HCT116 (cell line): ENCODE measurements around the gene PRKAG3. TPM values are rescaled to one million over a fixed set of nuclear protein-coding genes. Genes with fewer than 3 reads are reported as not detected.

ENCODE experiments used
- ATAC-seq: fragments of 200-7000 bp; cut with Tn5 transposase; 2 replicates; pipeline ENCODE4 v1.9.1; 2020; ENCODE audit warnings: mild to moderate bottlenecking, moderate library complexity
- BruUV-seq: library from RNA; stranded (reverse); fragments of 400-500 nt; replicated peaks from 2 replicates; lab custom pipeline; 2021; lab: Mats Ljungman, UMichigan
- CTCF ChIA-PET: fragments of 300-600 bp; sonication (Branson Sonifier 250); formaldehyde crosslinking; loops from one replicate; lab custom pipeline; 2021; ENCODE audit warnings: antibody characterized with exemption; lab: Charles Lee
- POLR2A ChIA-PET: fragments of 300-600, 350-600 bp; sonication (Branson Sonifier 250); formaldehyde crosslinking; loops from one replicate; lab custom pipeline; 2021; ENCODE audit warnings: antibody characterized with exemption; lab: Charles Lee
- RAD21 ChIA-PET, 2 experiments: fragments of 300-600 bp; sonication (Branson Sonifier 250); formaldehyde crosslinking; loops; one replicate each; lab custom pipeline; 2023; ENCODE audit warnings: low total read pairs in 2 of 2; ENCODE audit not compliant: uncharacterized antibody in 2 of 2, unreplicated experiment in 2 of 2, low non-redundant PET in 1 of 2; lab: Charles Lee
- DNase-seq: peaks from one replicate; pipeline ENCODE4 v3.0.0-alpha.2; 2010; ENCODE audit warnings: low read depth, low spot score
- H2AFZ ChIP-seq: fragments of 200-600 bp; shearing (Covaris generic), sonication (generic); 2 replicates; pipeline ENCODE4 v1.6.1; 2017; ENCODE audit warnings: low read depth, mixed run types, mixed read lengths, antibody characterized with exemption, low read length; ENCODE audit not compliant: poor library complexity, severe bottlenecking
- H3K27ac ChIP-seq: 2 replicates; pipeline ENCODE4 v1.5.1; 2012; ENCODE audit warnings: low read depth, low read length
- H3K27me3 ChIP-seq: fragments of 200-600 bp; sonication (generic); 2 replicates; pipeline ENCODE4 v1.6.1; 2016; ENCODE audit warnings: mixed run types, low read length, mixed read lengths; ENCODE audit not compliant: insufficient read depth
- H3K36me3 ChIP-seq, 2 experiments: fragments of 200-500 bp in 1 of 2; fragments of 200-600 bp in 1 of 2; sonication (Bioruptor generic) in 1 of 2; sonication (generic) in 1 of 2; 2 replicates each; pipeline versions ENCODE4 v1.5.1 to v1.6.1; 2014 to 2016; ENCODE audit warnings: low read length in 2 of 2, inconsistent platforms in 1 of 2, mixed read lengths in 1 of 2, mixed run types in 1 of 2; ENCODE audit not compliant: insufficient read depth in 2 of 2, control insufficient read depth in 1 of 2
- H3K4me1 ChIP-seq, 2 experiments: fragments of 200-600 bp in 1 of 2; sonication (generic) in 1 of 2; 2 replicates each; pipeline versions ENCODE4 v1.5.1 to v1.6.1; 2012 to 2017; ENCODE audit warnings: low read length in 2 of 2, inconsistent platforms in 1 of 2, mild to moderate bottlenecking in 1 of 2, mixed read lengths in 1 of 2, mixed run types in 1 of 2, moderate library complexity in 1 of 2; ENCODE audit not compliant: insufficient read depth in 2 of 2, control insufficient read depth in 1 of 2
- H3K4me2 ChIP-seq: fragments of 200-600 bp; sonication (generic); 2 replicates; pipeline ENCODE4 v1.6.1; 2017; ENCODE audit warnings: mixed run types, low read length, mixed read lengths
- H3K4me3 ChIP-seq, 2 experiments: fragments of 200-600 bp in 1 of 2; sonication (generic) in 1 of 2; replicated peaks in 1 of 2; 2 replicates each; pipeline ENCODE4 v1.5.1; 2011 to 2016; ENCODE audit warnings: low read length in 2 of 2, control low read depth in 1 of 2, low read depth in 1 of 2, mild to moderate bottlenecking in 1 of 2, mixed read lengths in 1 of 2, mixed run types in 1 of 2
- H3K79me2 ChIP-seq: fragments of 200-600 bp; sonication (generic); 2 replicates; pipeline ENCODE4 v1.6.1; 2017; ENCODE audit warnings: mild to moderate bottlenecking, mixed run types, low read length, moderate library complexity, mixed read lengths; ENCODE audit not compliant: insufficient read depth
- H3K9ac ChIP-seq: fragments of 200-600 bp; sonication (generic); 2 replicates; pipeline ENCODE4 v1.6.1; 2016; ENCODE audit warnings: low read length, mixed read lengths
- H3K9me2 ChIP-seq: fragments of 200-600 bp; sonication (generic), shearing (Covaris generic); 2 replicates; pipeline ENCODE4 v1.6.1; 2017; ENCODE audit warnings: mixed run types, mild to moderate bottlenecking, moderate library complexity; ENCODE audit not compliant: insufficient read depth
- H3K9me3 ChIP-seq, 2 experiments: fragments of 200-500 bp in 1 of 2; fragments of 200-600 bp in 1 of 2; sonication (Bioruptor generic) in 1 of 2; sonication (generic) in 1 of 2; 2 replicates each; pipeline ENCODE4 v1.6.1; 2014 to 2017; ENCODE audit warnings: low read length in 2 of 2, mixed read lengths in 2 of 2, inconsistent platforms in 1 of 2, low read depth in 1 of 2, mild to moderate bottlenecking in 1 of 2, mixed run types in 1 of 2, moderate library complexity in 1 of 2; ENCODE audit not compliant: control insufficient read depth in 1 of 2, insufficient read depth in 1 of 2
- H4K20me1 ChIP-seq: fragments of 200-600 bp; sonication (generic), shearing (Covaris generic); 2 replicates; pipeline ENCODE4 v1.6.1; 2017; ENCODE audit warnings: mixed run types, mild to moderate bottlenecking, moderate library complexity; ENCODE audit not compliant: insufficient read depth
- ATF3 ChIP-seq: IDR thresholded peaks from 2 replicates; pipeline ENCODE4 v1.6.1; 2012
- CEBPB ChIP-seq: IDR thresholded peaks from 2 replicates; pipeline ENCODE4 v1.6.1; 2012; ENCODE audit warnings: low read depth
- EGR1 ChIP-seq: IDR thresholded peaks from 2 replicates; pipeline ENCODE4 v1.6.1; 2012; ENCODE audit warnings: low read depth
- ELF1 ChIP-seq: IDR thresholded peaks from 2 replicates; pipeline ENCODE4 v1.6.1; 2012; ENCODE audit warnings: low read depth, borderline replicate concordance
- EZH2 ChIP-seq: fragments of 200-600 bp; sonication (generic); IDR thresholded peaks from 2 replicates; pipeline ENCODE4 v1.6.1; 2017; ENCODE audit warnings: antibody characterized with exemption, mixed run types
- EZH2phosphoT487 ChIP-seq: fragments of 200-600 bp; IDR thresholded peaks from 2 replicates; pipeline ENCODE4 v1.6.1; 2018; ENCODE audit warnings: antibody characterized with exemption, borderline replicate concordance
- JUND ChIP-seq: IDR thresholded peaks from 2 replicates; pipeline ENCODE4 v1.6.1; 2012
- MAX ChIP-seq: IDR thresholded peaks from 2 replicates; pipeline ENCODE4 v1.6.1; 2012
- POLR2A ChIP-seq: IDR thresholded peaks from 2 replicates; pipeline ENCODE4 v1.7.0; 2011; ENCODE audit warnings: borderline replicate concordance; ENCODE audit not compliant: insufficient read depth, insufficient read length; ENCODE audit errors: extremely low read depth
- REST ChIP-seq: IDR thresholded peaks from 2 replicates; pipeline ENCODE4 v1.6.1; 2012; ENCODE audit warnings: low read depth
- SP1 ChIP-seq: IDR thresholded peaks from 2 replicates; pipeline ENCODE4 v1.6.1; 2012; ENCODE audit warnings: low read depth
- SRF ChIP-seq: IDR thresholded peaks from 2 replicates; pipeline ENCODE4 v1.6.1; 2012; ENCODE audit warnings: low read depth
- TCF7L2 ChIP-seq: IDR thresholded peaks from 2 replicates; pipeline ENCODE4 v1.7.0; 2011; ENCODE audit warnings: borderline replicate concordance, inconsistent platforms; ENCODE audit not compliant: insufficient read depth, insufficient read length; ENCODE audit errors: extremely low read depth
- ZBTB33 ChIP-seq: IDR thresholded peaks from 2 replicates; pipeline ENCODE4 v1.6.1; 2011; ENCODE audit warnings: mild to moderate bottlenecking, low read length, moderate library complexity; ENCODE audit not compliant: insufficient replicate concordance; ENCODE audit errors: extremely low read depth
- ZFX ChIP-seq: fragments of 450-650 bp; IDR thresholded peaks from 2 replicates; pipeline ENCODE4 v1.6.1; 2017
- ZNF274 ChIP-seq: fragments of 200-500 bp; sonication (Bioruptor generic); IDR thresholded peaks from 2 replicates; pipeline ENCODE4 v1.6.1; 2014; ENCODE audit warnings: mild to moderate bottlenecking, low read depth, low read length, inconsistent platforms
- intact Hi-C: fragments of 100-400 bp; cut with micrococcal nuclease; formaldehyde crosslinking; loops from 2 replicates; pipeline ENCODE4 v1.10.0; 2022
- total RNA-seq: library from RNA; stranded (reverse); gene quantifications from one replicate; pipeline ENCODE4 v1.2.1, GENCODE V29; 2021; ENCODE audit not compliant: unreplicated experiment

Gene PRKAG3
- total RNA-seq, 1 experiment from 2014 or later, result not detected

GRCh38 chr2:218809515-218809914 lies 22.1 kb downstream of the PRKAG3 start:
- Histone ChIP-seq H3K4me3 (no peak overlapping the region), H4K20me1 (no peaks in the 10 kb centered on the region), H3K9me3 (no peaks in the 10 kb centered on the region), H3K79me2 (no peaks in the 10 kb centered on the region), H3K4me1 (no peaks in the 10 kb centered on the region), H3K27ac (no peak overlapping the region), H2AFZ (no peak overlapping the region), H3K36me3 (no peaks in the 10 kb centered on the region), H3K27me3 (no peaks in the 10 kb centered on the region), H3K9me2 (no peaks in the 10 kb centered on the region), H3K9ac (no peak overlapping the region), H3K4me2 (no peak overlapping the region)
- TF ChIP-seq CEBPB, result no peak
- no peak for TF ChIP-seq EGR1
- no peak for TF ChIP-seq MAX
- no peak for TF ChIP-seq JUND
- TF ChIP-seq REST, result no peak
- TF ChIP-seq EZH2, result no peak
- TF ChIP-seq ZBTB33, result no peak
- TF ChIP-seq SRF, result no peak
- no peak for TF ChIP-seq ELF1
- no peak for TF ChIP-seq EZH2phosphoT487
- TF ChIP-seq ATF3, result no peak
- no peak for TF ChIP-seq TCF7L2
- TF ChIP-seq POLR2A, result no peak
- TF ChIP-seq ZNF274, result no peak
- no peak for TF ChIP-seq ZFX
- TF ChIP-seq SP1, result no peak
- intact Hi-C loops, result no loop called here
- DNase-seq (no peak), ATAC-seq (no peak)
- ChIA-PET CTCF (no interaction called here), POLR2A (no interaction called here), RAD21 (no interaction called here)
- BruUV-seq, result no TSS peak
